ENCODE measurements around the gene EIF4E1B. TPM values are rescaled to one million over a fixed set of nuclear protein-coding genes. Genes with fewer than 3 reads are reported as not detected.

The EIF4E1B gene
- total RNA-seq, 4 donors from 2014 or later, result not detected

DNA sequence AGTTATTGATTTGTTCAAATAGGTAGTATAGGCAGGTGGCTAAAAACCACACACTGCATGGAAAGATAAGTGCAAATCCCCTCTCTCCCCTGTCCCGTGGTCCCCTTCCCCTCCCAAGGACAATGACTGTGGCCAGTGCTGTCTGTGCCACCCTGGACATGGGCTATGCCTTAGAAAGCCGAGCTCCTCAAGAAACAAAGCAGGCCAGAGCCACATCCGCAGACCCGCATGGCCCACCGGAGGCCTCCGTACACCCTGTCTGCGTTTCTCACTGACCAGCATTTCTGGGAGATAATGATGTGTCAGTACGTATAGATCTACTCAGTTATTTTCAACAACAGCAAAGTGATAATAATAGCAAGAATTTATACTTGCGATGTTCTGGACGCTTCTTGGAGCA lies 33.1 kb downstream of the EIF4E1B start:
- no peaks in the 10 kb centered on the region for H3K36me3 ChIP-seq
- intact Hi-C loops (cut with DNase I), result no loop called here
- no peak for TF ChIP-seq POLR2AphosphoS5 (IDR thresholded peaks at IDR 0.05)
- TF ChIP-seq POLR2A (IDR thresholded peaks at IDR 0.05; ENCODE audit: low read depth), result no peak
- TF ChIP-seq EP300 (IDR thresholded peaks at IDR 0.05), result no peak
- TF ChIP-seq, protein P1, sequence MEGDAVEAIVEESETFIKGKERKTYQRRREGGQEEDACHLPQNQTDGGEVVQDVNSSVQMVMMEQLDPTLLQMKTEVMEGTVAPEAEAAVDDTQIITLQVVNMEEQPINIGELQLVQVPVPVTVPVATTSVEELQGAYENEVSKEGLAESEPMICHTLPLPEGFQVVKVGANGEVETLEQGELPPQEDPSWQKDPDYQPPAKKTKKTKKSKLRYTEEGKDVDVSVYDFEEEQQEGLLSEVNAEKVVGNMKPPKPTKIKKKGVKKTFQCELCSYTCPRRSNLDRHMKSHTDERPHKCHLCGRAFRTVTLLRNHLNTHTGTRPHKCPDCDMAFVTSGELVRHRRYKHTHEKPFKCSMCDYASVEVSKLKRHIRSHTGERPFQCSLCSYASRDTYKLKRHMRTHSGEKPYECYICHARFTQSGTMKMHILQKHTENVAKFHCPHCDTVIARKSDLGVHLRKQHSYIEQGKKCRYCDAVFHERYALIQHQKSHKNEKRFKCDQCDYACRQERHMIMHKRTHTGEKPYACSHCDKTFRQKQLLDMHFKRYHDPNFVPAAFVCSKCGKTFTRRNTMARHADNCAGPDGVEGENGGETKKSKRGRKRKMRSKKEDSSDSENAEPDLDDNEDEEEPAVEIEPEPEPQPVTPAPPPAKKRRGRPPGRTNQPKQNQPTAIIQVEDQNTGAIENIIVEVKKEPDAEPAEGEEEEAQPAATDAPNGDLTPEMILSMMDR (IDR thresholded peaks at IDR 0.05), result no peak
- peaks cover 6 to 19% (median 14%) of the 10 kb centered on the region in 4 donors for H3K4me1 ChIP-seq
- no peak for DNase-seq (ENCODE audit: extremely low spot score)
- no peak overlapping the region for H3K4me3 ChIP-seq
- peaks cover 0 to 48% (median 11%) of the 10 kb centered on the region in 4 donors for H3K27me3 ChIP-seq
- WGBS, result 85% methylated on average over 10 of the region's 10 CpGs
- no peaks in the 10 kb centered on the region for H3K9me3 ChIP-seq
- H3K27ac ChIP-seq (replicated peaks in 1 of 4), result no peak overlapping the region

DNA sequence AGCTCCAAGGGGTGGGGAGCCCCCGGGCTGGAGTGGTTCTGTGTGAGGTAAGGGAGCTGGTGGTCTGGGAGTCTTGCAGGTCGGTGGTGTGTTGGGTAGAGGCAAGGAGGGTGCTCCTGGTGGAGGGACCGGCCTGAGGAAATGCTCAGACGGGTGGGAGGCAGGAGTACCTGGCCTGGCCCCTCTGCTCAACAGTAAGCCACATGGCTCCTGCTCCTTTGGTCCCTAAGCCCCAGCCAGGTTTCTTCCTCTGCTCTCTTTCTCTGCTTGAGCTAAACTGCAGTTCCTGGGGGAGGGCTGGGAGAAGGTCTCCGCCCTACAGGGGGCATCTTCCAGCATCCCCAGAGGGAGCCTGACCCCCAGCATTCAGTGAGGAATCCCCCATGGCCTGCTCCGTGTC lies 34.0 kb downstream of the EIF4E1B start:
- 37% methylated on average over 6 of the region's 6 CpGs for WGBS
- Histone ChIP-seq H3K27me3 (peaks cover 0 to 55% (median 11%) of the 10 kb centered on the region in 4 donors), H3K36me3 (no peaks in the 10 kb centered on the region), H3K27ac (replicated peaks in 1 of 4) (no peak overlapping the region), H3K9me3 (no peaks in the 10 kb centered on the region), H3K4me3 (no peak overlapping the region), H3K4me1 (peaks cover 0 to 9% (median 7%) of the 10 kb centered on the region in 4 donors)
- no peak for DNase-seq (ENCODE audit: extremely low spot score)
- intact Hi-C loops (cut with DNase I), result no loop called here
- TF ChIP-seq POLR2AphosphoS5 (IDR thresholded peaks at IDR 0.05) (no peak), POLR2A (IDR thresholded peaks at IDR 0.05; ENCODE audit: low read depth) (no peak), EP300 (IDR thresholded peaks at IDR 0.05) (no peak)
- TF ChIP-seq, protein P1 (IDR thresholded peaks at IDR 0.05), result no peak

DNA sequence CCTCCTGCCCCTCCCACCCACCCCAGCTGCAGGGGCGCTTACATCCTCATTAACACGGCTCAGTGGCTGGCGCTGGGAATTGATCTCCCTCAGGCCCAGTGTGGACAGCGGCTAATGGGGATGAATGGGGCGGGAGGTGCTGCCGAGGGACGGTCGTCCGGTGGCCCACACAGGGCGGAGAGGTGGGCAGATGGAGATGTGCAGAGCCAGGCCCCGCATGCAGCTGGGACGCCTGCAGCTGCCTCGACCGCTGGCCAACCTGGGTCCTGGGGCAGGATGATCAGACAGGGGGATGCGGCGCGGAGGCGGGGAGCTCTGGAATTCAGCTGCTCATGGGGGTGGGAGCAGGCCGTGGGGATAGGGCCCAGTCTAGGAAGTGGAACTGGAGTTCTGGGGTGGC lies 34.4 kb downstream of the EIF4E1B start:
- Histone ChIP-seq H3K9me3 (no peaks in the 10 kb centered on the region), H3K4me3 (no peak overlapping the region), H3K27me3 (peaks cover 0 to 59% (median 11%) of the 10 kb centered on the region in 4 donors), H3K4me1 (peaks cover 0 to 8% (median 6%) of the 10 kb centered on the region in 4 donors), H3K36me3 (no peaks in the 10 kb centered on the region), H3K27ac (replicated peaks in 1 of 4) (no peak overlapping the region)
- TF ChIP-seq, protein P1 (IDR thresholded peaks at IDR 0.05), result no peak
- TF ChIP-seq POLR2A (IDR thresholded peaks at IDR 0.05; ENCODE audit: low read depth) (no peak), POLR2AphosphoS5 (IDR thresholded peaks at IDR 0.05) (no peak), EP300 (IDR thresholded peaks at IDR 0.05) (no peak)
- intact Hi-C loops (cut with DNase I), result no loop called here
- no peak for DNase-seq (ENCODE audit: extremely low spot score)
- WGBS, result 33% methylated on average over 15 of the region's 19 CpGs

DNA sequence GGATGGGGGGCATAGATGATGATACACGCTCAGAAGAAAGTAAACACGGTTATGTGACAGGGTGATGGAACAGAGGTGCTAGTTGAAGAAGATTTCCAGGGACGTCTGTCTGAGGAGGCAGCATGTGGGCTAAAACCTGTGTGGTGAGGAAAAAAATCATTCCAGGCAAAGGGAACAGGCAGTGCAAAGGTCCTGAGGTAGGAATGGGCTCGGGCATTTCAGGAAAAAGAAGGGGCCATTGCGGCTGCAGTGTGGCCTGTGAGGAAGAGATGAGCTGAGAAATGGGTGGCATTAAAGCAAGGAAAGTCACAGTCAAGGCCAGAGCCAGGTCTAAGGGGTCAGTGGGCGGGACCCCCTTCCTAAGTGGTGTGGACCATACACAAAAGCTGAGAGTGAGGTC lies 35.0 kb downstream of the EIF4E1B start:
- no peaks in the 10 kb centered on the region for H3K36me3 ChIP-seq
- TF ChIP-seq POLR2AphosphoS5 (IDR thresholded peaks at IDR 0.05) (no peak), EP300 (IDR thresholded peaks at IDR 0.05) (no peak), POLR2A (IDR thresholded peaks at IDR 0.05; ENCODE audit: low read depth) (no peak)
- TF ChIP-seq, protein P1 (IDR thresholded peaks at IDR 0.05), result no peak
- H3K9me3 ChIP-seq, result no peaks in the 10 kb centered on the region
- H3K4me1 ChIP-seq, result peaks cover 0 to 8% (median 6%) of the 10 kb centered on the region in 4 donors
- WGBS, result 79% methylated on average over 6 of the region's 6 CpGs
- DNase-seq (ENCODE audit: extremely low spot score), result no peak
- peaks cover 0 to 65% (median 11%) of the 10 kb centered on the region in 4 donors for H3K27me3 ChIP-seq
- intact Hi-C loops (cut with DNase I), result no loop called here
- no peak overlapping the region for H3K4me3 ChIP-seq
- H3K27ac ChIP-seq (replicated peaks in 1 of 4), result no peak overlapping the region

DNA sequence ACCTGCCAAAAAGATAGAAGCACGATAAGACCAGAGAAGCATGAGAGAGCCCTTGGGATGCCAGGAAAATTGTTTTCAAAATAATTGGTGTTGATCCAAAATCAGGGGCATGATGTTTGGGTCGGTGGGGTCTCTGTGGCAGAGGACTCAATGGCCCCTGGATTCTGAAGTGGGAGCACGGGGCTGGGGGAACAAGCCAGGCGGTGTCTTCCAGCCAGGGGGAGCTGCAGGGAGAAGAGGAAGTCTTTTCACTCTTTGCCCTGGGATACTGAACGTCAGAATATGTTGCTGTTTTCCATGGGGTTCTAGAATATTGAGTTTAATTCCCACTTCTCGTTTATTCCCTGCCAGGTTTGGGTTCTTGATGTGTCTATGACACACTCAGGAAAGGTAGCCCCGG lies 37.2 kb downstream of the EIF4E1B start:
- H3K4me1 ChIP-seq, result no peaks in the 10 kb centered on the region
- H3K4me3 ChIP-seq, result no peak overlapping the region
- DNase-seq (ENCODE audit: extremely low spot score), result no peak
- TF ChIP-seq POLR2A (IDR thresholded peaks at IDR 0.05; ENCODE audit: low read depth) (no peak), POLR2AphosphoS5 (IDR thresholded peaks at IDR 0.05) (no peak), EP300 (IDR thresholded peaks at IDR 0.05) (no peak)
- TF ChIP-seq, protein P1 (IDR thresholded peaks at IDR 0.05), result no peak
- no peak overlapping the region for H3K27ac ChIP-seq (replicated peaks in 1 of 4)
- H3K36me3 ChIP-seq, result no peaks in the 10 kb centered on the region
- peaks cover 0 to 82% (median 11%) of the 10 kb centered on the region in 4 donors for H3K27me3 ChIP-seq
- intact Hi-C loops (cut with DNase I), result no loop called here
- no peaks in the 10 kb centered on the region for H3K9me3 ChIP-seq
- 70% methylated on average over 7 of the region's 7 CpGs for WGBS
